Coronary artery (tissue), 2 donors: ENCODE data around the gene FAF2.
A peak's percentile ranks its signal among the peaks of the same experiment; 100 is the strongest.

ENCODE experiments used
- DNase-seq: peaks from one replicate; pipeline ENCODE4 v3.0.0-alpha.2; 2017; ENCODE audit warnings: low spot score
- H3K27ac ChIP-seq, 2 donors: fragments of 200-600 bp; sonication (generic); one replicate each; pipeline ENCODE4 v1.5.1; 2016 to 2019
- H3K4me3 ChIP-seq: fragments of 200-600 bp; sonication (generic); 2 replicates; pipeline ENCODE4 v1.5.1; 2016; ENCODE audit warnings: mild to moderate bottlenecking, moderate library complexity
- CTCF ChIP-seq: fragments of 200-600 bp; sonication (generic); IDR thresholded peaks from one replicate; pipeline ENCODE4 v1.5.1; 2019; ENCODE audit warnings: antibody characterized with exemption

FAF2 gene, protein sequence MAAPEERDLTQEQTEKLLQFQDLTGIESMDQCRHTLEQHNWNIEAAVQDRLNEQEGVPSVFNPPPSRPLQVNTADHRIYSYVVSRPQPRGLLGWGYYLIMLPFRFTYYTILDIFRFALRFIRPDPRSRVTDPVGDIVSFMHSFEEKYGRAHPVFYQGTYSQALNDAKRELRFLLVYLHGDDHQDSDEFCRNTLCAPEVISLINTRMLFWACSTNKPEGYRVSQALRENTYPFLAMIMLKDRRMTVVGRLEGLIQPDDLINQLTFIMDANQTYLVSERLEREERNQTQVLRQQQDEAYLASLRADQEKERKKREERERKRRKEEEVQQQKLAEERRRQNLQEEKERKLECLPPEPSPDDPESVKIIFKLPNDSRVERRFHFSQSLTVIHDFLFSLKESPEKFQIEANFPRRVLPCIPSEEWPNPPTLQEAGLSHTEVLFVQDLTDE

GRCh38 chr5:176447978-176448608 is at the start of gene FAF2:
Gene FAF2 (plus strand): TSS chr5:176448385. CDS start chr5:176448408, 23 bp downstream.
- TF ChIP-seq CTCF = peak; percentile 97
- H3K27ac ChIP-seq = peak within 1 kb of the TSS; percentile 87 to 96
- peak; percentile 98 for DNase-seq
- peak within 1 kb of the TSS; percentile 93 for H3K4me3 ChIP-seq

DNA sequence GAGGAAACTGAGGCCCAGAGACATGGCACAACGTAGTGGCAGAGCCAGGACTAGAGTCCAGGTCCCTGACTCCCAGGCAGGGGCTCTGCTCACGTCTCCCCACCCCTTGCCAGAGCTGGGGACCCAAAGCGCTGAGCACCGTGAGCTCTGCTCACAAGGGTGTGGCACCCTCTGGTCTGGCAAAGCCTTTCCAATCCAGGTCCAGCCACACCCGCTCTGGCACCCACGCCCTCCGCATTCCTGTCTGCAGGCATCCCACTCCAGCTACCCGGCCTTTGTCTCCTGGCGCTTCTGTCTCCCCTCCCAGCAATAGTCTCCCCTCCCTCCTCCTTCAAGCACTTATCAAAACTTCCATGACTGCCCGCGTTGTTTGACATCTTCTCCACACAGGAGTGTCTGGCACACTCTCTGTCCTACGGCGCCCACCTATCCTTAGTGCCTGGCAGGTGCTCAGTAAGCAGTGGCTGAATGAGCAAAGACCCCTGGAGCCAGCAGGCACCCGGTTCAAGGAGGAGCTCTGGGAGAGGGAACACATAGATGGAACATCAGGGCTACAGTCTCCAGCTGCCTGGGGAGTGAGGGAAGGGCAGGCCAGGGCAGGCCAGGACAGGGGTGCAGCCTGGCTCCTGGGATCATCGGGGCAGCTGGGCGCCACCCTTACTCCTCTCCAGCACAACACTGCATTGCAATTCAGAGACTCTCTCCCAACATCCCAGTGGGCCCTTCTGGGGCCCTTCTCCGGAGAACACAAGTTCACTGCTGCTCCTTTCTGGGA is 47.6 kb upstream of the FAF2 start:
- Histone ChIP-seq H3K4me3 (no peak overlapping the region), H3K27ac (no peak overlapping the region)
- TF ChIP-seq CTCF = no peak
- DNase-seq = no peak

- no peak for DNase-seq
- Histone ChIP-seq H3K4me3 (no peak overlapping the region), H3K27ac (no peak overlapping the region)
- TF ChIP-seq CTCF = no peak
These were observed 46.6 kb upstream of the FAF2 start for GRCh38 chr5:176401281-176402205.

DNA sequence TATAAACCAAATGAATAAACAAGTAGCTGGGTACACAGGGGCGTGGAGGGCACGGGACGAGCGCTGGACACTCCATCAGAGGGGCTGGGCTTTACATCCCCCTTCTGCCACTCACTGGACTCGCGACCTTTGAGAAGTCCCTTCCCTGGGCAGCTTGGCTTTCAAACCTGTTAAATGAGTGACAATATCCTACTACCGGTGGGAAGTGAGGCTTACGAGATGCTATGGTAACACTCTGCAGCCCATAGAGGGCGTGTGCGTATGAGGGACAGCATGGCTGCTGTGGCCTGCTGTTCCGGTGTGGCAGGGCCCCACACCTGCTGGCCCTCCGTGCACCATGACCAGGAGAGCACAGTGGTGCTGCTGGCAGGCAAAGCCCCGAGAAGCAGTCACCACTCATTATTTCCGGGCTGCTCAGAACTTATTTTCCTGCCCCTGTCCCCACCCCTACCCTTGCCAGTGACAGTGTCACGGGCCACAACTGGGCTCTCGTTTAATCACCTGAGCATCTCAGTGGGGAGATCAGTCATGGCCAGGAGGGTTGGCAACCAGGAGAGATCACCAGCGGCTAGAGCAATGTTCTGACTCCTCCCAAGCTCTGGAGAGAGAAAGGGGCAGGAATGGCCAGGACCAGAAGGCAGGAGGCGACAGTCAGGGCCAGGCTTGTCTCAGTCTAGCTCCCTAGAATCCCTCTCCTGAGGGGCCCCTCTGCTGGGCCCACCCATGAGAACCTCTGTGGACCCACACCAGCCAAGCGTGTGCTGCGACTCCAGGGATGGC is 42.3 kb upstream of the FAF2 start:
- no peak for TF ChIP-seq CTCF
- Histone ChIP-seq H3K4me3 (no peak overlapping the region), H3K27ac (no peak overlapping the region)
- no peak for DNase-seq

DNA sequence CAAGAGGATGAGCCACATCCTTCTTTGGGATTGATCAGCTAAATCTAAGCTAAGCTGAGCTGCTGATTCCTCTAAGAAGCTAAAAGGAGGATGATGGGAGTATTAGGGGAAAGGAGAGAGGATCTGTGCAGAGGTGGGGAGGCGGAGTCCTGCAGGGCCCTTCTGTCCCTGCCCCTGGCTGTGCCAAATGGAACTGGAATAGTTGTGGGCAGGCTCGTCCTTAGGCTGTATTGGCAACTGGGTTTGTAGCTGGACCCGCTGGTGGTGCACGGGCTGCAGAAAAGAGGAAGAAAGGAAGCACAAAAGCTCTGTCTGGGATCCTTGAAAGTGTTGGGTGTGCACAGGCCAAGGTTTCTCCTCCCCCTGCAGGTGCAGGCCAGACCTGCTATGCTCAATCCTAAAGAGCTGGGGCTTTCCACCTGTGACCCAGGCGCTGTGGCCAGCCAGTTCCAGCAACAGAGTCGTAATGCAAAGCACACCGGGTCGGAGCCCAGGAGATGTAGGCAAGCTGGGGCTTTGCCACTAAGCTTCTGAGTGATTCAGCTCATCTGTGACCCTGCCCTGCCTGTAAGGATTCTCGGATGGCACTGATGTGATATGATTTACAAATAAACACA is 41.6 kb upstream of the FAF2 start:
- DNase-seq = peak; percentile 33
- TF ChIP-seq CTCF = no peak
- Histone ChIP-seq H3K27ac (no peak overlapping the region), H3K4me3 (no peak overlapping the region)
